Activated CD4-positive, alpha-beta T cell treated with anti-CD3 and anti-CD28 coated beads, Interleukin-2, Interleukin-6, amounts not matched to agents 100 ng/mL and 50 ng/mL, durations not matched to agents 16 hours and 8 hours (primary cell): Measurements from ENCODE around the gene MYH1.
"Not testable (repeated sequence)": the region's sequence is repeated elsewhere in the genome, so short reads cannot be mapped to it uniquely, and the experiment has no call there.

Experiments used
- DNase-seq: peaks from one replicate; pipeline ENCODE4 v3.0.0-alpha.2; 2020

MYH1 gene

GRCh38 chr17:10518271-10519037 is at the start of gene MYH1:
TSS of gene MYH1 (minus strand) at chr17:10518542. CDS start at chr17:10516642, 1,900 bp downstream.
- DNase-seq, result no peak

- DNase-seq, result no peak
Measured at GRCh38 chr17:10563991-10564660, 45.8 kb upstream of the MYH1 start.

- no peak for DNase-seq
Measured at GRCh38 chr17:10558049-10558448, 39.7 kb upstream of the MYH1 start.

GRCh38 chr17:10557422-10557821 is 39.1 kb upstream of the MYH1 start:
- DNase-seq, result no peak

GRCh38 chr17:10556301-10557005 is 38.1 kb upstream of the MYH1 start:
- no peak for DNase-seq

- DNase-seq, result no peak
Measured at GRCh38 chr17:10550014-10550413, 31.7 kb upstream of the MYH1 start.

- DNase-seq, result no peak
Measured at GRCh38 chr17:10549096-10549842, 30.9 kb upstream of the MYH1 start, which contains the start of gene MYH2. TSS of gene MYH2 (minus strand) at chr17:10549658. CDS start at chr17:10547920, 1,738 bp downstream.

GRCh38 chr17:10547351-10547750 is 29.0 kb upstream of the MYH1 start:
- DNase-seq, result no peak

GRCh38 chr17:10543486-10543885 is 25.1 kb upstream of the MYH1 start:
- DNase-seq, result not testable (repeated sequence)

- not testable (repeated sequence) for DNase-seq
Measured at GRCh38 chr17:10541179-10541578, 22.8 kb upstream of the MYH1 start.

- no peak for DNase-seq
Measured at GRCh38 chr17:10532026-10532425, 13.7 kb upstream of the MYH1 start.

GRCh38 chr17:10527419-10527818 is 9.1 kb upstream of the MYH1 start:
- DNase-seq, result no peak

GRCh38 chr17:10526517-10526916 is 8.2 kb upstream of the MYH1 start:
- DNase-seq, result no peak

GRCh38 chr17:10523064-10523463 is 4.7 kb upstream of the MYH1 start:
- DNase-seq, result no peak

GRCh38 chr17:10521949-10522348 is 3.6 kb upstream of the MYH1 start:
- no peak for DNase-seq

- DNase-seq, result no peak
Measured at GRCh38 chr17:10516638-10517037, 1.7 kb downstream of the MYH1 start.

GRCh38 chr17:10516065-10516464 is 2.3 kb downstream of the MYH1 start:
- no peak for DNase-seq

- no peak for DNase-seq
Measured at GRCh38 chr17:10513299-10514067, 4.9 kb downstream of the MYH1 start.

GRCh38 chr17:10512856-10513255 is 5.5 kb downstream of the MYH1 start:
- no peak for DNase-seq

- no peak for DNase-seq
Measured at GRCh38 chr17:10499950-10500349, 18.4 kb downstream of the MYH1 start.

GRCh38 chr17:10492004-10492403 is 26.3 kb downstream of the MYH1 start:
- no peak for DNase-seq

- no peak for DNase-seq
Measured at GRCh38 chr17:10482252-10482651, 36.1 kb downstream of the MYH1 start.
